K562 (cell line): ENCODE results near the gene RNF112. TPM values are rescaled to one million over a fixed set of nuclear protein-coding genes. Genes with fewer than 3 reads are reported as not detected.

ENCODE experiments used
- ATAC-seq: fragments of 200-7000 bp; cut with Tn5 transposase; 3 replicates; pipeline ENCODE4 v1.9.1; 2020; ENCODE audit warnings: moderate library complexity
- BruUV-seq: library from RNA; stranded (reverse); fragments of 400-500 nt; replicated peaks from 2 replicates; lab custom pipeline; 2021; lab: Mats Ljungman, UMichigan
- CTCF ChIA-PET: fragments of 300-600 bp; formaldehyde crosslinking; extraction: SDS; loops from one replicate; lab custom pipeline; 2021; ENCODE audit warnings: low intra/inter-chr PET ratio; lab: Yijun Ruan, JAX
- POLR2A ChIA-PET: fragments of 300-600, 350-650 bp; sonication (Branson Sonifier 250); formaldehyde crosslinking; extraction: SDS; loops from one replicate; lab custom pipeline; 2021; ENCODE audit warnings: antibody characterized with exemption, inconsistent platforms; lab: Yijun Ruan, JAX
- DNase-seq, 4 experiments: peaks; one replicate each; pipeline versions ENCODE4 v3.0.0 to v3.0.0-alpha.2; 2011 to 2018; ENCODE audit warnings: low spot score in 3 of 4, mixed read lengths in 3 of 4; ENCODE audit errors: extremely low read depth in 1 of 4
- FAIRE-seq: peaks from 2 replicates; lab custom pipeline; 2011; peaks lifted over from hg19 to GRCh38; lab: Jason Lieb, UNC
- H2AFZ ChIP-seq: 2 replicates; pipeline ENCODE4 v1.6.0; 2011; ENCODE audit warnings: low read depth, low read length, control low read depth, inconsistent platforms
- H3K27ac ChIP-seq: fragments of 200-600 bp; 3 replicates; pipeline ENCODE4 v1.8.0; 2011; ENCODE audit warnings: low read depth, mild to moderate bottlenecking, control low read depth, inconsistent platforms, low read length, moderate library complexity, mixed read lengths; ENCODE audit errors: extremely low read depth
- H3K27me3 ChIP-seq, 2 experiments: fragments of 300-600 bp in 1 of 2; 2 replicates in 1 of 2; 3 replicates in 1 of 2; pipeline versions ENCODE4 v1.6.0 to v1.8.0; 2011; ENCODE audit warnings: inconsistent platforms in 2 of 2, low read length in 2 of 2, mild to moderate bottlenecking in 1 of 2, mixed read lengths in 1 of 2, moderate library complexity in 1 of 2; ENCODE audit not compliant: control insufficient read depth in 2 of 2, insufficient read depth in 2 of 2
- H3K36me3 ChIP-seq: fragments of 300-600 bp; 3 replicates; pipeline ENCODE4 v1.8.0; 2011; ENCODE audit warnings: mild to moderate bottlenecking, low read length, inconsistent platforms; ENCODE audit not compliant: control insufficient read depth, insufficient read depth
- H3K4me1 ChIP-seq, 2 experiments: fragments of 200-600 bp in 1 of 2; replicated peaks in 1 of 2; 2 replicates in 1 of 2; 3 replicates in 1 of 2; pipeline versions ENCODE4 v1.5.1 to v1.8.0; 2011; ENCODE audit warnings: inconsistent platforms in 2 of 2, low read length in 2 of 2, mild to moderate bottlenecking in 1 of 2, mixed read lengths in 1 of 2, moderate library complexity in 1 of 2; ENCODE audit not compliant: control insufficient read depth in 2 of 2, insufficient read depth in 2 of 2
- H3K4me2 ChIP-seq: 2 replicates; pipeline ENCODE4 v1.6.1; 2011; ENCODE audit warnings: low read length, control low read depth, inconsistent platforms, mixed read lengths; ENCODE audit not compliant: insufficient read depth
- H3K4me3 ChIP-seq: fragments of 200-600 bp; sonication (generic), shearing (Covaris generic); 2 replicates; pipeline ENCODE4 v1.5.1; 2016; ENCODE audit warnings: control low read depth, inconsistent platforms
- H3K79me2 ChIP-seq: fragments of 200-600 bp; 3 replicates; pipeline ENCODE4 v1.8.0; 2011; ENCODE audit warnings: low read length, inconsistent platforms; ENCODE audit not compliant: control insufficient read depth, insufficient read depth
- H3K9ac ChIP-seq, 2 experiments: 2 replicates each; pipeline versions ENCODE4 v1.6.0 to v1.6.1; 2011; ENCODE audit warnings: low read depth in 2 of 2, low read length in 2 of 2, control low read depth in 1 of 2, inconsistent platforms in 1 of 2, mild to moderate bottlenecking in 1 of 2, mixed read lengths in 1 of 2; ENCODE audit not compliant: insufficient read depth in 1 of 2
- H3K9me1 ChIP-seq: one replicate; pipeline ENCODE4 v1.6.0; 2011; ENCODE audit warnings: inconsistent platforms, mild to moderate bottlenecking, low read length, moderate library complexity; ENCODE audit not compliant: control insufficient read depth, insufficient read depth
- H3K9me3 ChIP-seq: replicated peaks from 2 replicates; pipeline ENCODE4 v1.5.1; 2011; ENCODE audit warnings: low read depth, low read length, inconsistent platforms; ENCODE audit not compliant: control insufficient read depth, insufficient read depth
- H4K20me1 ChIP-seq: replicated peaks from 2 replicates; pipeline ENCODE4 v1.6.1; 2011; ENCODE audit warnings: low read length, inconsistent platforms, mixed read lengths; ENCODE audit not compliant: control insufficient read depth, insufficient read depth
- BCOR ChIP-seq: fragments of 450-650 bp; IDR thresholded peaks from 2 replicates; pipeline ENCODE4 v1.6.1; 2016
- CBFB ChIP-seq: sonication (generic); formaldehyde crosslinking; IDR thresholded peaks from 2 replicates; pipeline ENCODE4 v1.4.0; 2020; ENCODE audit warnings: mild to moderate bottlenecking, missing genetic modification reagents
- CEBPB ChIP-seq: fragments of 450-650 bp; IDR thresholded peaks from 2 replicates; pipeline ENCODE4 v1.6.1; 2016; ENCODE audit warnings: missing genetic modification characterization, missing compliant biosample characterization
- WGBS: fragments of 100-300 bp; shearing (Covaris generic); methylation state at CpG from one replicate; pipeline ENCODE4 v1.1.6; 2016; ENCODE audit warnings: low coverage, mixed read lengths; ENCODE audit not compliant: insufficient coverage; ENCODE audit errors: missing lambda C conversion rate; 5-methylcytosine and 5-hydroxymethylcytosine counted together
- in situ Hi-C: fragments of 300-500 bp; cut with MboI; formaldehyde crosslinking; loops from 4 replicates; pipeline ENCODE4 v1.15.0; 2018; ENCODE audit warnings: inconsistent platforms, mixed read lengths
- intact Hi-C: fragments of 100-400 bp; cut with micrococcal nuclease; formaldehyde crosslinking; loops from 2 replicates; pipeline ENCODE4 v1.14.2; 2022
- polyA plus RNA-seq, 8 experiments: library from polyadenylated mRNA; depleted of rRNA in 4 of 8; stranded (reverse) in 5 of 8; unstranded in 3 of 8; fragments of >200 nt; fragmentation: Nextera tagmentation in 2 of 8; fragmentation: Illumina TruSeq in 1 of 8; extraction: Ambion mirVana in 2 of 8; extraction: Trizol in 1 of 8; gene quantifications; 2 replicates each; pipeline versions ENCODE4 v1.2.1 to v1.2.3, GENCODE V29; 2011 to 2014; ENCODE audit warnings: inconsistent platforms in 1 of 8, missing spikeins in 1 of 8
- total RNA-seq, 7 experiments: library from RNA; depleted of rRNA in 6 of 7; stranded (reverse); fragments of >200 nt in 6 of 7; fragmentation: Illumina TruSeq in 2 of 7; extraction: Trizol in 2 of 7; gene quantifications; 2 replicates each; pipeline versions ENCODE4 v1.2.1 to v1.2.3, GENCODE V29; 2011 to 2021; ENCODE audit warnings: low replicate concordance in 1 of 7
- TF ChIP-seq, protein P1 (sequence below), 2 experiments: fragments of 450-650 bp in 1 of 2; sonication (generic) in 1 of 2; formaldehyde crosslinking in 1 of 2; IDR thresholded peaks in 1 of 2; conservative IDR thresholded peaks in 1 of 2; 2 replicates each; pipeline versions ENCODE4 v1.6.1 to v1.8.1; 2016 to 2023; ENCODE audit warnings: mild to moderate bottlenecking in 2 of 2, moderate library complexity in 2 of 2, inconsistent platforms in 1 of 2, missing genetic modification reagents in 1 of 2
- TF ChIP-seq, protein P2 (sequence below): fragments of 250-450 bp; sonication (Bioruptor Pico); IDR thresholded peaks from 2 replicates; pipeline ENCODE4 v1.5.0; 2022; ENCODE audit warnings: mild to moderate bottlenecking
- TF ChIP-seq, protein P3 (sequence below), 3 experiments: fragments of 200-800 bp in 1 of 3; sonication (Bioruptor generic) in 1 of 3; sonication (generic) in 1 of 3; formaldehyde crosslinking in 1 of 3; IDR thresholded peaks; 2 replicates each; pipeline versions ENCODE4 v1.6.1 to v1.8.0; 2016 to 2022; ENCODE audit warnings: mild to moderate bottlenecking in 2 of 3, missing compliant biosample characterization in 2 of 3, missing genetic modification characterization in 2 of 3, missing genetic modification reagents in 1 of 3

The RNF112 gene
- total and polyA plus RNA-seq, 9 of the 15 experiments (the other 6 are each of a cell fraction or from before 2014, with no cell fraction given), result 0.05 TPM; not detected in 8

DNA sequence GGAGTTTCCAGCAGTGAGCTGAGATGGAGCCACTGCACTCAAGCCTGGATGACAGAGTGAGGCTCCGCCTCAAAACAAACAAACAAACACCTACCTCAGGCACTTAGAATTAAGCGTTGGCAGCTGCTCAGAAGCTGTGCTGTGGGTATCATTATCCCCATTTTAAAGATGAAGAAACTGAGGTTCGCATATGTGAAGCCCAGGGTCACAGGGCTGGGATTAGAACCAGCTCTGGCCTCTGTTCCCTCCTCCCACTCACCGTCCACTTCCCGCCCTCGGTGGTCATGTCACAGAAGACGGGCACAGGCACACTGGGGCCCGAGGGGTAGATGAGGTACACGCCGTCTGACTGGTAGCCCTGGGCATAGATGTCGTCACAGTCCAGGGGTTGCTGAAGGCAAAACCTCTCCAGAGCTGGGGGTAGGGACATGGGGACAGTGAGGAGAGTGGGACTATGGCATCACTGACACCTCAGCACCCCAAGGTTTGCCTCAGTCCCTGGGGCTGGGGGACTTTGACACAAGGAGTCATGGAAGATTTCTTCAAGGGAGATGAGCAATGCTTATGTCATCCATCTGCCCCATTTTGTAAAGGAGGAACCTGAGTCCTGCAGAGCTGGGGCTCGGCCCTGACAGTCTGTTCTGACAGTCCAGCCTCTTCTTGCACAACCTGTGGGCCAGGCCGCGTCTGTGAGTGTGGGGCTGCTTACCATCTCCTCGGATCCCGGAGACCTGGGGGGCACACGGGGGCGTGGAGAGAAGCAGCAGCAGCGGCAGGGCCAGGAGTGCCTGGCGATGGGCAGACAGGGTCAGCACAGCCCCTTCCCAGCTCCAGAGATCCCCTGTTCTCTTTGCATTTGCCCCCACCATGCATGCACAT, 24.7 kb upstream of the RNF112 start:
- Histone ChIP-seq H3K4me1 (peaks cover 3 to 27% of the 10 kb centered on the region in 2 experiments; a peak in 4 of 5 replicates), H3K27me3 (no peaks in the 10 kb centered on the region), H3K79me2 (no peaks in the 10 kb centered on the region), H3K4me3 (no peak overlapping the region), H3K36me3 (peaks cover 1% of the 10 kb centered on the region; the same call in 2 of the 3 replicates)
- no TSS peak for BruUV-seq
- CTCF ChIA-PET, result no interaction called here
- in situ Hi-C loops, result no loop called here
- TF ChIP-seq CBFB (CRISPR knock-in tag) (no peak), BCOR (peak; percentile 65; the same call in 1 of the 2 replicates), CEBPB (peak; percentile 64)
- TF ChIP-seq, protein P1, sequence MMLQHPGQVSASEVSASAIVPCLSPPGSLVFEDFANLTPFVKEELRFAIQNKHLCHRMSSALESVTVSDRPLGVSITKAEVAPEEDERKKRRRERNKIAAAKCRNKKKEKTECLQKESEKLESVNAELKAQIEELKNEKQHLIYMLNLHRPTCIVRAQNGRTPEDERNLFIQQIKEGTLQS (IDR thresholded peaks at IDR 0.05), result peak; percentile 48
- TF ChIP-seq, protein P1 (CRISPR knock-in tag; conservative IDR thresholded peaks at IDR 0.05), result no peak
- TF ChIP-seq, protein P2, sequence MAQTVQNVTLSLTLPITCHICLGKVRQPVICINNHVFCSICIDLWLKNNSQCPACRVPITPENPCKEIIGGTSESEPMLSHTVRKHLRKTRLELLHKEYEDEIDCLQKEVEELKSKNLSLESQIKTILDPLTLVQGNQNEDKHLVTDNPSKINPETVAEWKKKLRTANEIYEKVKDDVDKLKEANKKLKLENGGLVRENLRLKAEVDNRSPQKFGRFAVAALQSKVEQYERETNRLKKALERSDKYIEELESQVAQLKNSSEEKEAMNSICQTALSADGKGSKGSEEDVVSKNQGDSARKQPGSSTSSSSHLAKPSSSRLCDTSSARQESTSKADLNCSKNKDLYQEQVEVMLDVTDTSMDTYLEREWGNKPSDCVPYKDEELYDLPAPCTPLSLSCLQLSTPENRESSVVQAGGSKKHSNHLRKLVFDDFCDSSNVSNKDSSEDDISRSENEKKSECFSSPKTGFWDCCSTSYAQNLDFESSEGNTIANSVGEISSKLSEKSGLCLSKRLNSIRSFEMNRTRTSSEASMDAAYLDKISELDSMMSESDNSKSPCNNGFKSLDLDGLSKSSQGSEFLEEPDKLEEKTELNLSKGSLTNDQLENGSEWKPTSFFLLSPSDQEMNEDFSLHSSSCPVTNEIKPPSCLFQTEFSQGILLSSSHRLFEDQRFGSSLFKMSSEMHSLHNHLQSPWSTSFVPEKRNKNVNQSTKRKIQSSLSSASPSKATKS, result no peak
- TF ChIP-seq, protein P3, sequence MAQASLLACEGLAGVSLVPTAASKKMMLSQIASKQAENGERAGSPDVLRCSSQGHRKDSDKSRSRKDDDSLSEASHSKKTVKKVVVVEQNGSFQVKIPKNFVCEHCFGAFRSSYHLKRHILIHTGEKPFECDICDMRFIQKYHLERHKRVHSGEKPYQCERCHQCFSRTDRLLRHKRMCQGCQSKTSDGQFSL (CRISPR knock-in tag; IDR thresholded peaks at IDR 0.05), result peak; percentile 45; the same call in 1 of the 2 replicates
- TF ChIP-seq, protein P3 (tag; IDR thresholded peaks at IDR 0.05), result no peak
- TF ChIP-seq, all 486 proteins: peak for 4
- Histone ChIP-seq H3K27ac (no peak overlapping the region), H4K20me1 (no peaks in the 10 kb centered on the region), H3K4me2 (no peak overlapping the region), H3K9me3 (no peaks in the 10 kb centered on the region), H3K9me1 (no peaks in the 10 kb centered on the region), H3K9ac (no peak overlapping the region), H2AFZ (no peak overlapping the region)
- no peak for FAIRE-seq
- POLR2A ChIA-PET, result interaction anchor here (0.6 to 1.9 kb wide), 2 partner anchors 8 to 20 kb away, joined by 4 to 9 read pairs; partner anchors contain the start of gene MAPK7
- peak; percentile 22; the same call in 1 of the 3 replicates for ATAC-seq
- intact Hi-C loops, result no loop called here
- WGBS, result 58% methylated on average over 6 of the region's 20 CpGs
- no peak for DNase-seq
